Nasal cavity respiratory epithelium epithelial cell of viscerocranial mucosa (primary cell): ENCODE results near the gene NACC1. TPM values are rescaled to one million over a fixed set of nuclear protein-coding genes. Genes with fewer than 3 reads are reported as not detected.

Experiments
- total RNA-seq: library from RNA; depleted of rRNA; stranded (reverse); fragments of >200 nt; gene quantifications from 2 replicates; pipeline ENCODE4 v1.2.3, GENCODE V29; 2014

The NACC1 gene
- 42.0 and 90.9 TPM in 2 replicates for total RNA-seq

DNA sequence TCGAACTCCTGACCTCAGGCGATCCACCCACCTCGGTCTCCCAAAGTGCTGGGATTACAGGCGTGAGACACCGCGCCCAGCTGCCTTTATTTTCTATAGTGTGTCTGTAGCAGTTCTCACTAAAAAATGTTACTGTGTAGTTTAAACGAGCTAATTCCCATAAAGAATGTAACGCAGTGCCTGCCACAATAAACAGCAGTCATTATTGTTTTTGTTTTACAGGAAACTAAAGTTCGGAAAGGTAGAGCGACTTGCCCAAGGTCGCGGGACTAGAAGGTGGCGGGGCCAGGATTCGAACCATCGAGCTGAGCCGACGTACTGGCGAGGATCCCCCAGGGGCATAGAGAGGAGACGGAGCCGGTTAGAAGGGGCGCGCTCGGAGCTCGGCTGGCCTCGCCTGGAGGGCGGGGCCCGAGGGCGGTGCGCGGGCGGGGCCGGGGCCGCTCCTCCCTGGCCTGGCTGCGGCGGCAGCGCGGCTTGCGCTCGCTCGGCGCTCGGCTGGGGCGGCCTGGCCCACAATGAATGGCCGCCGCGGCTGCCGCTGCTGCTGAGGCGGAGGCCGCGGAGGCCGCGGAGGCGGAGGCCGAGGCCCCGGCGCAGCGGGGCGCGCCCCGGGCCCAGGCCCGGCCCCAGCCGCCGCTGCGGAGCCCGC, at the start of gene NACC1:
NACC1 (plus strand) TSS at position 493 of the 652 bp plus-strand sequence. CDS start 16,944 bp downstream, outside the sequence.

DNA sequence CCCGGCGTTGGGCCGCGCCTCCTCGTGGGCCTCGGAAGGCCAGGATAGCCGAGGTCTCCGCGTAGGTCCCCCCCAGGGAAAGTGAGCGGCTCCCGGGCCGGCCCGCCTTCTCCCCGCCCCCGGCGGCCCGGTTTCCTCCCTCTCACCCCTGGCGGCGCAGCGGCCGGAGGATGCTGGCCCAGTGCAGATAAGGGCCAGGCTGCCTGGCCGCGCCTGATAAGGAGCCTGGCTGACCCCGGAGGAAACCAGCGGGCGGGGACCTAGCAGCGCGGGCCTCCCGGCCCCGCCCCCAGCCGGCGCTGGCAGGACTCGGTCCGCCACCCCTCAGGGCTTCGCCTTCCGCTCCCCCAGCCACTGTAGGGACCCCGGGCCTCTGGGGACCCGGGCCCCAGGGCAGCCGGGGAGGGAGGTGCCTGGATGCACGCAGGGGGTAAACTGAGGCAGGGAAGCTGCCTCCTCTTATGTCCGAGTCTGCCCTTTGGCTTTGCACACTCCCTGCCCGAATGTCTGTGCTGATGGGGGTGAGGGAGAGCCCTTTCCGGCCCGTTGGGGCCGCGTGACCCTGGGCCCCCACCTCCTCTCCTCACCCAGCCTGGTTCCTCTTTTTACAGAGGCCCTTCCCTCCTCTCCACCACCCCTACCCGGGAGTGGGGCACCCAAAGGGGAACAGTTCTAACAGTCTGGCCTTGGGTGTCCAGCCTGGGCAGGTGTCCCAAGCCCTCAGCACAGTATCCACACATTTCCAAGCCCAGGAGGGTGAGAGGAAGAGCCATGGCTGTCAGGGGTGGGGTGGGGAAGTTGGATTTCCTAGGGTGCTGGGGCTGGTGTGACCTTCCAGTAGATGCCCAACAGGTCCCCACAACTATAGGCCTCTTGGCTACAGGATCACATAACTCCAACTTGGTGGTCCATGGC, 15.1 kb upstream of the NACC1 start, which contains the start of gene LYL1:
LYL1 (minus strand) TSS at position 193 of the 915 bp plus-strand sequence. CDS start 1,687 bp downstream, outside the sequence.

DNA sequence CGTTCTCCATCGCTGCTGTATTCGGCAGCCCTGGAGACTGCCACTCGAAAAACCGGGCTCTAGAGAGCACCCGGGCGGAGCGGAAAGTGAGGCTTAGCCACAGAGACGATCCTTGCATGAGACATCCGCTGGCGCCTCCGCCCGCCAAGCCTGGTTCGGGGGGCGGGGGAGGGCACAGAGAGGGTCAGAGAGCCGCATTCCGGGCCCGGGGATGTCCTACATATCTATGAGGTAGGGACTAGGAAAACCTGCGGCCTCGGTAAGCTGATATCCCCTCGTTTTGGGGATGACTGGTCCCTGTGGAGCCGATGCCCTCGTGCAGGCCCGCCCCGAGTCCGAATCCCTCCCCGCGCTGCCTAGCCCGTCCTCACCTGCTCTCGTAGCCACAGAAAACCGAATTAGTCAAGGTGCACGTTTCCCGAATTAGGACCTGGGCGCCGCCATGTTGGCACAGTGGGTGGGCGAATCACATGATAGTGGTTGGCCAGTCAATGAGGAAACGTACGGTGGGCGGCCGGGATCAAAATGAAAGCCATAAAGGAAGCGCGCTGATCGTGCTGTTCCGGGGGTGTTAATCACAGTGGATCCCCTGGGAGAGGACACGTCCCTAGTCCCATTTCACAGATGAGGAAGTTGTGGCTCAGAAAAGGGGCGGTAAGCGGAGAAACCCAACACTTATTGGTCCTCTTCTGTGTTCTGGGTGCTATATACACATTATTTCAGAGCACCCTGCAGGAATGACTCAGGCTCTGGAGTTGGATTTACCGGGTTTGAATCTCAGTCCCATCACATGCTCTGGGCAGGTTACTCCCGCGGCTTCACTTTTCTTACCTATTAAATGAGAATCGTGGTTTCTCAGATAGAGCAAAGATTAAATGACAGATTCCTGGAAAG, 1.5 kb upstream of the NACC1 start, which contains the start of gene TRMT1:
TRMT1 (minus strand) TSS at position 459 of the 894 bp plus-strand sequence; CDS start at position 118, 341 bp downstream.

DNA sequence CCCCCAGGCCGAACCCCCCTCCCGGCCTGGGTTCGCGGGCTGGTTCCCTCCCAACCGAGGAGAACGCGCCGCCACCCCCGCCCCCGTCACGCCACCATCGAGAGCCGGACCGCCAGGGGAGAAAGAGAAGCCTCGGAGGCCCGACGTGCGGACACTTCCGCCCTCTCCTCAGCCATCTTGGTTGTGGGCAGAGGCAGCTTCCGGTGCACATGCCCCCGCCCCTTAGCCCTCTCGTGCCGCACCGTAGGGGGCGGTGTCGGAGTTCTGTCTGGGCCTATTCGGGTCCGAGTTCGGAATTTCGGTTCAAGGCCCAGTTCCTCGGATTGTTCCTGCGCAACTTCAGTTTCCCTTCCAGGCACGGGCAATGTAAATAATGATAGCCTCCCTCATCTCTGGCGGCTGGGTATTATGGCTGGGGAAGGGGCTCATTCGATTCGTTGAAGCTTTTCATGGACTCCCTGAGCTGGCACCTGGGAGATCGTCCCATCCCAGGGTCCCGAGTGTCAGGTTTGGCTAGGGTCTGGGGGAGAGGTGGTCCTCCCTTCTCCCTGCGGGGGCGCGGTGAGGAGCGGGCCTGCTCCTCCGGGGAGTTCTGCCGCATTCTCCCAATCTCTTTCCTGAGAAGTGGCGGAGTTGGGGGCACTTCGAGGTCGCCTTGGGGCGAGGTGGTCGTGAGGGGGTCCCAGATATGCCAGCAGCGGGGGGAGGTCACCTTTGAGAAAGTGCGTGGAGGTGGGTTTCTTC, 32.3 kb downstream of the NACC1 start, which contains the start of the genes IER2 and STX10:
IER2 (plus strand) TSS at position 225 of the 744 bp plus-strand sequence. CDS start 2,776 bp downstream, outside the sequence.
STX10 (minus strand) TSS at position 189 of the 744 bp plus-strand sequence. CDS start 202 bp downstream, outside the sequence.

Other genes with a start within 250 kb of the NACC1 start
- gene DNASE2, start 236.8 kb upstream of the NACC1 start, total RNA-seq, result 29.5 and 40.3 TPM in 2 replicates
- gene KLF1, start 231.1 kb upstream of the NACC1 start, total RNA-seq, result under 0.01 TPM in 1 of 2 replicates, not detected in the other
- gene GCDH, start 227.1 kb upstream of the NACC1 start, total RNA-seq, result 18.0 and 24.6 TPM in 2 replicates
- gene SYCE2, start 199.0 kb upstream of the NACC1 start, total RNA-seq, result not detected in 2 replicates
- gene FARSA, start 184.6 kb upstream of the NACC1 start, total RNA-seq, result 82.7 and 88.3 TPM in 2 replicates
- gene CALR, start 179.7 kb upstream of the NACC1 start, total RNA-seq, result 637 and 1,452 TPM in 2 replicates
- 106 and 132 TPM in 2 replicates for gene RAD23A, start 172.4 kb upstream of the NACC1 start, total RNA-seq
- gene GADD45GIP1, start 161.0 kb upstream of the NACC1 start, total RNA-seq, result 15.8 and 24.6 TPM in 2 replicates
- 0.07 TPM in 1 of 2 replicates, not detected in the other for gene DAND5, start 148.7 kb upstream of the NACC1 start, total RNA-seq
- 4.1 and 31.2 TPM in 2 replicates for gene NFIX, start 122.8 kb upstream of the NACC1 start, total RNA-seq
- gene LYL1, start 15.4 kb upstream of the NACC1 start, total RNA-seq, result 0.50 and 0.68 TPM in 2 replicates
- 36.2 and 48.3 TPM in 2 replicates for gene TRMT1, start 1.5 kb upstream of the NACC1 start, total RNA-seq
- gene STX10, start 32.1 kb downstream of the NACC1 start, total RNA-seq, result 44.7 and 47.2 TPM in 2 replicates
- 57.9 and 78.6 TPM in 2 replicates for gene IER2, start 32.1 kb downstream of the NACC1 start, total RNA-seq